Suppressor macrophage (primary cell): ENCODE data around the gene KCNAB3.

Experiments used
- DNase-seq, 4 experiments: peaks; one replicate each; pipeline ENCODE4 v3.0.0-alpha.2; 2020 to 2022

The KCNAB3 gene

DNA sequence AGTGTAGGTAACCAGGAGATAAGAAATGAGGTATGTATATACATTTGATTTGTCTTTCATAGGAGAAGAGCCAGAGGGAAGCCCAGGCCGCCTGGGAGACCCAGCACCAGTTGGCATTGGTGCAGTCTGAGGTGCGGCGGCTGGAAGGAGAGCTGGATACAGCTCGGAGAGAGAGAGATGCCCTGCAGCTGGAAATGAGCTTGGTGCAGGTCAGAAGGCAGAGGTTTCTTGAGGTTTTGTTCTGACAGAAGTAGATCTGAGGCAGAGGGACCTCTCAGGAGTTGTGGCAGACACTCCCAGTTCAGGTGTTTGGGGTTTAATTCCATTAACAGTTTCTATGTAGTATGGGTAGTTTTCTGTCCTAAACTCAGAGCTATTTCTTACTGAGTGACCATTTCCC is 10.4 kb upstream of the KCNAB3 start:
- DNase-seq, result no peak

GRCh38 chr17:7935859-7936258 is 6.2 kb upstream of the KCNAB3 start:
- no peak for DNase-seq

DNA sequence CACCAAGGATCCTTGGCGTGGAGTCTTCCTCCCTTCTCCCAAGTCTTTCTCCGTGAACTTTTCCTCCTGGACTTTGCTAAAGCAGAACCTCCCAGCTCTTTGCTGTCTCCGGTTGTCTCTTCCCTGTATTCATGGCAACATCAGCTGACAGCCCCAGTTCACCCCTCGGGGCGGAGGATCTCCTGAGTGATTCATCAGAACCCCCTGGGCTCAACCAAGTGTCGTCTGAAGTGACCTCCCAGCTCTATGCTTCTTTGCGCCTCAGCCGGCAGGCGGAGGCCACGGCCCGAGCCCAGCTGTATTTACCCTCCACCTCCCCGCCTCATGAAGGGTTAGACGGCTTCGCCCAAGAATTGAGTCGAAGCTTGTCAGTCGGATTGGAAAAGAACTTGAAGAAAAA is 3.3 kb upstream of the KCNAB3 start:
- DNase-seq, result peak; percentile 77 to 91 (median 84)

- peak; percentile 48 to 59 (median 53) for DNase-seq
Observed at GRCh38 chr17:7932483-7932891, 2.8 kb upstream of the KCNAB3 start.

DNA sequence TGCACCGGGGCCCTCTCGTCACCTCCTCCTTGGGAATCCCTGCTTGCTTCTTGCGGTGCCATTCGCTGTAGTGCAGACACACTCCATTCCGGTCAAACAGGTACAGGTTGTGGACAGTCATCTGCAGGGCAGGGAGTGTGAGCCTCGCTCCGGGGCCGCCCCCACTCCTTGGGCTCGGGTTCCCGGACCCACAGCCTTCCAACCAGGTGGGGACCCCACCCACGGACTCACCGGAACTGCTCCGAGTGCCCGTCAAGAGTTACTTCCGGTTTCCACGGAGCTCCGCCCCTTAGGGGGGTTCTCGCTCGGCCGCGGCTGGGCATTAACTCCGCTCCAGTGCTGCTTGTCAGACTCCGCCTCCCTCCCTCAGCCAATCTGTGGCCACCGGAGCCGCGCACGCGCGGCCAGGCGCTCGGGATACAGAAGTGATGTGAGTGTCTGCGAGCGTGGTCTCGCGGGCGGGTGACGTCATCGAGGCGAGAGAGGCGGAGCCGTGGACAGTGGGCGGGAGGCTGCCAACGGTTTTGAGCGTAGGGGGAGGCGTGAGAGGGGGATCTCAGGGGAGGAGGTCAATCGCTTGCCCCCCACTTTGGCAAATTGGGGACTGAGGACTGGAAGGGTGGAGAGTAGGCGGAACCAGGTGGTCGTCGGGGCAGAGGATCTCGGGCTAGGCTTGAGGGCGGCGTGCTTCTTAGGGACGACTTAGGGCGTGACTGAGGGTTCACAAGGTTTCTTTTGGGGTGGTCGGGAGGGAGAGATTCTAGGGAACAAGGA is 2.2 kb upstream of the KCNAB3 start, which contains the start of the genes CNTROB and TRAPPC1:
CNTROB (plus strand) TSS at position 498 of the 774 bp plus-strand sequence. CDS start 874 bp downstream, outside the sequence.
TRAPPC1 (minus strand) TSS at position 238 of the 774 bp plus-strand sequence; CDS start at position 121, 117 bp downstream.
- peak; percentile 100 for DNase-seq

GRCh38 chr17:7930841-7931631 is 1.4 kb upstream of the KCNAB3 start:
- no peak for DNase-seq

DNA sequence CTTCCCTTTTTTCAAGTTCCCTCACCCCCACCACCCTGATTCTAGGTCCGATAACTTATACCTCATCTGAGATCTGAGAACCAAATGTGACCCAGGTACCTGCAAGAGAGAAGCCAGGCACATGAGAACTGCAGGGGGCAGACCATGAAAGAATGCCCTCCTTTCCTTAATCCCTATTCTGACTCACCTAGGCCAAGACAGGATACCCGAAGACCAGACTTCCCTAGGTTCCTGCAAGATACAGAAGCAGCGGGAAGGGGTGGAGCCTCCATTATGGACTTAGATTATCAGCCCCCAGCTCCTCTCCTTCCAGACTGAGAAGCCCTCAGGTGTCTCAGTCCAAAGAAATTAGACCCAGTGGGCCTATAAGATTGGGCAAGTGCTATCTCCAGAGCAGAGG is 2.1 kb downstream of the KCNAB3 start:
- no peak for DNase-seq

GRCh38 chr17:7922845-7923628 is 6.6 kb downstream of the KCNAB3 start:
- DNase-seq, result peak; percentile 52 to 87 (median 70)

- no peak for DNase-seq
Observed at GRCh38 chr17:7922269-7922844, 7.3 kb downstream of the KCNAB3 start.

DNA sequence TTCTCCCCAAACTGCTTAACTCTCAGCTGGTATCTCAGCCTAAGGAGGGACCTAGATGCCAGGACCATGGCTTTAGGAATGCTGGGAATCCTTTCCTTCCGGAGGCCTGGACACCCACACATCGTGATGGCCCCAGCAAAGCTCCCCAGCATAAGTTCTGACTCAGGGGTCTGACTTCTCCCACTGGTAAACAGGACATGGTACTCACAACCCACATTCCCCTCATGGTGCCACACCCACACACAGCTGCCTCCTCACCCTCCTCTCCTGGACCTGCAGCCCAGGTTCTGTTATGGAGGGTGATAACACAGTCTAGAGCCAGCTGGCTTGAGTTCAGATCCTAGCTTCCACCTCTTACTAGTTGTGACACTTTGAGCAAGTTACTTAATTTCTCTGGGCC is 12.8 kb downstream of the KCNAB3 start:
- DNase-seq, result no peak

DNA sequence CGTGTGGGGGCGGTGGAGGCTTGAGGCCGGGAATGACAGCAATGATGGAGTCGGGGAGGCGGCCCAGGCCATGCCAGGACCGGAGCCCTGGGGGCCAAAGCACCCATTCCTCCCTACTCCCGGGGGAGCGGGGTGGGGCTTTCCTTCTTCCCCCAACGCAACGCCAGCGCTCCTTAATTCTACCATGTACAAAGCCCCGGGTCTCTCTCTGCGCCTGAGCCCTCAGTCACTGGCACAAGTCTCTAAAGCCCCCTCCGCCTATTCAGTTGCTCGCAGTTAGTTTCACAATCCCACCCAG is 13.3 kb downstream of the KCNAB3 start:
- DNase-seq, result no peak

DNA sequence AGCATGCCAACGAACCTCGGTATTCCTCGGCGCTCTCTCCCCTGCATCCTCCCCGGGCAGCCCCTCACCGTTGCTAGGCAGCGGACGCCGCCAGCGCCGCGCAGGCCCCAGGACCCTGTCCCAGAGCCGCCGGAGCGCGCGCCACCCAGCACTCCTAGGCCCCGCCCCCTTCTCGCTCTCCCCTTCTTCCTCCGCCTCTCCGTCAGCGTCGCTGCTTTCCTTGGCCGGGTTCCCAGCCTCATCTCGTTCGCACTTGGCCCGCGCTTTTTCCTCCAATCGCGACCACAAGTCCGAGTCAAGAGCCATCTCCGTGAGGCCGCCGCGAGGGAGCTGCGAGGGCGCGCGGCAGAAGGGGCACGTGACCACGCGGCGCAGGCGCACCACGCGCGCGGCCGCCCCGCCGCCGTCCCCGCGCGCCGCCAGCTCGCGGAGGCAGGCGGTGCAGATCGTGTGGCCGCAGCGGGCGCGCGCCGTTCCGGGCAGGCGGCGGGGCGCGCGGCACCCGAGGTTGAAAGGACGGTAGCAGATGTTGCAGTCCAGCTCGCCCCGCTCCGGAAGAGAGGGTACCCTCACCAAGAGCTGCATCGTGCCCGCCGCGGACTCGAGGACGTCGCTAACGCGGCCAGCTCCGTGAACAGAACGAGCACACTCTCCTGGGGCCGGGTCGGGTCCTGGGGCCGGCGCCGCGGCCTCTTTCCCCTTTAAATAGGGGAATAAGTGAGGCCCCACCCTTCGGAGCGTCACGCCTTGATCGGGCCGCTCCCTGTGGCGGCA is 13.9 kb downstream of the KCNAB3 start, which contains the start of gene RNF227:
RNF227 (minus strand) TSS at position 679 of the 774 bp plus-strand sequence; CDS start at position 585, 94 bp downstream.
- peak; percentile 88 to 95 (median 91) for DNase-seq

DNA sequence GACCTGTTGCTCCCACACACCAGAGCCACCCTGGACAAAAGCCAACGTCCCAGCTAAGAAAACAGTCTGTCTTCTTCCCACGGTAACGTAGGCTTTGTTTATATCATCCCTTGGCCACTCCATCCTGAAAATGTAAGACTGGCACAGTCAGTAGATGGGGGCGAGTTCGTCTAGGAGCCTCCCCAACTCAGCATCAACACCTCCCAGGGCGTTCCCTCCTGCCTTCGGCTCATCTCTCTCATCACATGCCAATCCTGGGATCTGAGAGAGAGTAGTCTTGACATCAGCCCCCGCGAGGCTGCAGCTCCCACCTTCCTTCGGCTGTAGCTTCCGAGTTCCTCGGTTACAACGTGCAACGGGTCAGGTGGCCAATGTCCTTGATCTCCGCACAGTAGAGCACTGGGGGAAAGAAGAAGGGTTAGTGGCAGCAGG is 14.5 kb downstream of the KCNAB3 start:
- DNase-seq, result peak; percentile 60 to 81 (median 70)

DNA sequence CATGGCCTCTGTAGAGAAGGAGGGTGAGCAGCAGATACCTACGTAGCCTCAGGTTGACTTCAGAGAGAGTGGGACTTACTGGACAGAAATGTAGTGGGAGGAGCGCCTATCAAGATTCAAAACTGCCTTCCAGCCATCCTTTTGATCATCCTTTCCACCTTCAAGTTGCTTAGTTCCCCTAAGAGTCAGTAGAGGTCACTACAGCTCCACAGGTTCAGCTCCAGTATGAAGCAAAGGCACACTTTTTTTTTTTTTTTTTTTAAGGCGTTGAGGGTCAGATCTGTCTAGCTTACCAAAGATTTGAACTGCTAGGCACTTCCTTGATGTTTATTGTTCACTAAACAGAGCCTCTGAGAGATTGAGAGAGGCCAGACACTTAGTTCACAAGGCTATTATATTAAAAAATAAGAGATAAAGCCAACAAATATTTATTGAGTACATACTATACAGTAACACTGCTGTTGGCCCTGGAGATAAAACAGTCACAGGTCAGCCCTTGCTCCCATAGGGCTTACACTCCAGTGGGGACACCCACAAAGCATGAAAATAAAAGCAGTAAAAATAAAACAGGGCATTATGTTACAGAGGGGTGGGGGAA is 16.6 kb downstream of the KCNAB3 start:
- peak; percentile 66 to 85 (median 78) for DNase-seq

- no peak for DNase-seq
Observed at GRCh38 chr17:7911116-7911515, 18.5 kb downstream of the KCNAB3 start.

- DNase-seq, result peak in 3 of 4 experiments; percentile 28 to 38 (median 37)
Observed at GRCh38 chr17:7910711-7911110, 18.9 kb downstream of the KCNAB3 start.

- no peak for DNase-seq
Observed at GRCh38 chr17:7910281-7910680, 19.4 kb downstream of the KCNAB3 start.

DNA sequence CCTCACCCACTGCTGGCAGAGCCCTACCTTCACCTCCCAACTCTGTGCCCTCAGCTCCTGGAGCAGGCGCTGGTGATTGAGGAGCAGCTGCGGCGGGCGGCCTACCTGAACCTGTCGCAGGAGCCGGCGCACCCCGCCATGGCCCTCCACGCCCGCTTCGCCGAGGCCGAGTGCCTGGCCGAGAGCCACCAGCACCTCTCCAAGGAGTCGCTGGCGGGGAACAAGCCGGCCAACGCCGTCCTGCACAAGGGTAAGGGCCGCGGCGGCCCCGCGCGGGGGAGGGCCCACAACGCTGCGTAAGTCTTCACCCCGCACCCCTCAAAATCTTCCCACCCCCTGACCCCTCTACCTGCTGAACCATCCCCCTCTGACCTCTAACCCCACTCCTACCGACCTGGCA is 20.6 kb downstream of the KCNAB3 start:
- no peak for DNase-seq

DNA sequence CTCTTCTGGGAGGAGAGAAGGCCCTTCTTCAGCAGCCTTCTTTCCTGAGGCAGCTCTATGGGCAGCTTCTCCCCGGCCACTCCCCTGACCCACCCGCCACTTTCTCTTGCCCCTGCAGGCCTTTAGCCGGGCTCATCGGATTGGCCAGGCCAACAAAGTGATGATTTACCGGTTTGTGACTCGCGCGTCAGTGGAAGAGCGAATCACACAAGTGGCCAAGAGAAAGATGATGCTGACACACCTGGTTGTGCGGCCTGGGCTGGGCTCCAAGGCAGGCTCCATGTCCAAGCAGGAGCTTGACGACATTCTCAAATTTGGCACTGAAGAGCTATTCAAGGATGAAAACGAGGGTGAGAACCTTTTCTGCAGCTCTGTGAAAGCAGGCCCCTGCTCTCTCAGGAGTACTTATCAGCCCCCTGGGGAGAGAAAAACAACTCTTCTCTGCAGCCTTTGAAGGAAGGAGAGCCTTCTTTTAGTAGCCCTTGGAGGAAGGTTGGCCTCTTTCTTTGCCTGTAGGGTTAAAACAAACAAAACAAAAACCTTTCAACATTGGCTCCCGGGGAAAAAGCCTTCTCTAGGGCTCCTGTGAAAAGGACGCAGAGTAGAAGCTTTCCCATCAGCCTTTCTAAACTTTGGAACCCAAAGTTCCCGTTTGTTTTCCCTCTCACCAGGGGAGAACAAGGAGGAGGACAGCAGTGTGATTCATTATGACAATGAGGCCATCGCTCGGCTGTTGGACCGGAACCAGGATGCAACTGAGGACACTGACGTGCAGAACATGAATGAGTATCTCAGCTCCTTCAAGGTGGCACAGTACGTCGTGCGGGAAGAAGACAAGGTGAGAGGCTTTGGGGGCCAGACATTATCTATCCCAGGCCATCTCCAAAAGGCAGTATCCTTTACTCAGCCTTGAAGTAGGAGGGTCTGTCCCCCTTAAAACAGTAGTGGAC is 26.2 kb downstream of the KCNAB3 start:
- DNase-seq, result no peak

- peak; percentile 73 to 89 (median 82) for DNase-seq
Observed at GRCh38 chr17:7897773-7898172, 31.9 kb downstream of the KCNAB3 start.
